ENCODE measurements around the gene DYRK1A.

DYRK1A gene

GRCh38 chr21:37566790-37567615, 200.4 kb downstream of the DYRK1A start:
- DNase-seq (ENCODE audit: low spot score) = no peak

- DNase-seq (ENCODE audit: low spot score) = no peak
Measured at GRCh38 chr21:37568415-37568814, 201.8 kb downstream of the DYRK1A start.

- DNase-seq (ENCODE audit: low spot score) = no peak
Measured at GRCh38 chr21:37568916-37569315, 202.3 kb downstream of the DYRK1A start.

- no peak for DNase-seq (ENCODE audit: low spot score)
Measured at GRCh38 chr21:37571442-37571841, 204.9 kb downstream of the DYRK1A start.

GRCh38 chr21:37574316-37574715, 207.7 kb downstream of the DYRK1A start:
- no peak for DNase-seq (ENCODE audit: low spot score)

GRCh38 chr21:37574751-37575150, 208.2 kb downstream of the DYRK1A start:
- no peak for DNase-seq (ENCODE audit: low spot score)

- DNase-seq (ENCODE audit: low spot score) = no peak
Measured at GRCh38 chr21:37575580-37575979, 209.0 kb downstream of the DYRK1A start.

Data from CD4-positive, alpha-beta T cell treated with Interleukin-6 at 100 ng/mL for 8 hours (primary cell).